K562 (cell line): ENCODE results near the gene STARD6.

Experiments
- CTCF ChIP-seq, 3 experiments: IDR thresholded peaks in 2 of 3; conservative IDR thresholded peaks in 1 of 3; 2 replicates each; pipeline ENCODE4 v1.5.1; 2011 to 2012; ENCODE audit warnings: low read length in 3 of 3, mild to moderate bottlenecking in 3 of 3, control low read depth in 2 of 3, improper control_type of control experiment in 1 of 3, inconsistent platforms in 1 of 3, low read depth in 1 of 3, mixed read lengths in 1 of 3, moderate library complexity in 1 of 3; ENCODE audit not compliant: insufficient read depth in 2 of 3
- EZH2 ChIP-seq: IDR thresholded peaks from 2 replicates; pipeline ENCODE4 v1.6.1; 2012; ENCODE audit warnings: low read depth, mild to moderate bottlenecking, inconsistent platforms, low read length, borderline replicate concordance
- FOXA3 ChIP-seq, 2 experiments: fragments of 450-650 bp in 1 of 2; sonication (generic) in 1 of 2; formaldehyde crosslinking; IDR thresholded peaks in 1 of 2; conservative IDR thresholded peaks in 1 of 2; 2 replicates each; pipeline versions ENCODE4 v1.4.0 to v1.8.0; 2020 to 2022; ENCODE audit warnings: mild to moderate bottlenecking in 2 of 2, missing genetic modification reagents in 1 of 2
- MBD2 ChIP-seq: sonication (generic); IDR thresholded peaks from 2 replicates; pipeline ENCODE4 v1.6.1; 2016; ENCODE audit warnings: low read depth, borderline replicate concordance
- POLR2A ChIP-seq: fragments of 450-650 bp; conservative IDR thresholded peaks from 2 replicates; pipeline ENCODE4 v1.6.1; 2016
- SP1 ChIP-seq: sonication (generic); formaldehyde crosslinking; IDR thresholded peaks from 2 replicates; pipeline ENCODE4 v1.8.1; 2022; ENCODE audit warnings: mild to moderate bottlenecking, missing genetic modification reagents
- STAT5B ChIP-seq: fragments of 250-450 bp; sonication (Bioruptor Pico); IDR thresholded peaks from 2 replicates; pipeline ENCODE4 v1.8.0; 2021; ENCODE audit warnings: mild to moderate bottlenecking, inconsistent platforms

DNA sequence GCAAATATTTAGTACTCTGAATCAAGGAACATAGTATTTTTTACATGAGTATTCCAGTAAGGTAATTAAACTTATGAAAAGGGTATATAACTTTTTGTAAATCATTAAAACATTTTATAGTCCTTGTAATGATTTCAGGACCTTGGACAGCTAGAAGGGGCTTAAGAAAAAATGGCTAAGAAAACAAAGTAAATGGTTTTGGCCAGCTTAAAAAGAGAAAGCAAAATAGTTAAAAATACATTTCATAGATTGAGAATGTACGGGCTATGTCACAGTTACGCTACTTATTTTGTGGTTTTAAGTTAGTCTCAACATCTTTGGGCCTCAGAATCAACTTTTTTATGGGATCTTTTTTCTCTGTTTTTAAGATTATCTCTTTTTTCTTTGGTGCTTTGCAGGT is 61.6 kb downstream of the STARD6 start:
- TF ChIP-seq EZH2 (no peak), FOXA3 (CRISPR knock-in tag; conservative IDR thresholded peaks at IDR 0.05 in 1 of 2, IDR thresholded peaks at IDR 0.05 in 1 of 2) (no peak), SP1 (CRISPR knock-in tag) (no peak), POLR2A (no peak), STAT5B (CRISPR knock-in tag) (no peak), MBD2 (no peak), CTCF (IDR thresholded peaks at IDR 0.05 in 2 of 3, conservative IDR thresholded peaks at IDR 0.05 in 1 of 3; ENCODE audit: insufficient read depth in 2 of 3, low read depth in 1 of 3, low read length in 3 of 3) (no peak)
